Esophagus squamous epithelium (tissue), 5 donors: ENCODE results near the gene NKIRAS1. TPM values are rescaled to one million over a fixed set of nuclear protein-coding genes. Genes with fewer than 3 reads are reported as not detected.

ENCODE experiments used
- DNase-seq: peaks from one replicate; lab custom pipeline; 2025; lab: John Stamatoyannopoulos, UW
- H3K27ac ChIP-seq, 4 donors: fragments of 200-600 bp; sonication (generic); one replicate each; pipeline ENCODE4 v1.5.1; 2016 to 2019; ENCODE audit warnings: mild to moderate bottlenecking in 1 of 4
- H3K27me3 ChIP-seq, 4 donors: fragments of 200-600 bp; sonication (generic); 1 replicate in 3 of 4; 2 replicates in 1 of 4; pipeline versions ENCODE4 v1.5.1 to v1.6.0; 2017 to 2021; ENCODE audit warnings: antibody characterized with exemption in 1 of 4
- H3K36me3 ChIP-seq, 3 donors: fragments of 200-600 bp; sonication (generic); one replicate each; pipeline ENCODE4 v1.5.1; 2016 to 2019
- H3K4me1 ChIP-seq, 3 donors: fragments of 200-600 bp; sonication (generic); one replicate each; pipeline ENCODE4 v1.5.1; 2017 to 2019
- H3K4me3 ChIP-seq, 4 donors: fragments of 200-600 bp; sonication (generic); 1 replicate in 3 of 4; 2 replicates in 1 of 4; pipeline ENCODE4 v1.5.1; 2016 to 2019; ENCODE audit warnings: mild to moderate bottlenecking in 2 of 4, moderate library complexity in 1 of 4
- H3K9me3 ChIP-seq, 3 donors: fragments of 200-600 bp; sonication (generic); one replicate each; pipeline ENCODE4 v1.5.1; 2016 to 2019
- CTCF ChIP-seq, 6 experiments: fragments of 450-650 bp in 4 of 6; fragments of 200-600 bp in 2 of 6; sonication (generic) in 2 of 6; IDR thresholded peaks; one replicate each; pipeline ENCODE4 v1.5.1; 2016 to 2019; ENCODE audit warnings: antibody characterized with exemption in 6 of 6, mild to moderate bottlenecking in 4 of 6, moderate library complexity in 4 of 6
- POLR2A ChIP-seq, 4 donors: fragments of 450-650 bp; IDR thresholded peaks; one replicate each; pipeline ENCODE4 v1.6.1; 2017; ENCODE audit warnings: antibody characterized with exemption in 4 of 4, mild to moderate bottlenecking in 4 of 4, moderate library complexity in 3 of 4
- WGBS, 2 donors: methylation state at CpG; one replicate each; pipeline ENCODE4 v1.1.5; 2018; 5-methylcytosine and 5-hydroxymethylcytosine counted together
- intact Hi-C: fragments of 100-400 bp; cut with DNase I; formaldehyde crosslinking; loops from one replicate; pipeline ENCODE4 v1.15.0; 2022
- total RNA-seq, 4 donors: library from RNA; depleted of rRNA; stranded (reverse); fragments of >200 nt; gene quantifications; one replicate each; pipeline ENCODE4 v1.1.0, GENCODE V29; 2016
- donor health status: DM: yes; HTN: yes; CAD: no.

The NKIRAS1 gene
- total RNA-seq, 4 donors from 2014 or later = 5.9 to 11.1 (median 8.4) TPM

- H3K27ac ChIP-seq = no peak overlapping the region
- WGBS, 2 donors = 94 to 97% methylated on average over 3 of the region's 3 CpGs
- H3K4me3 ChIP-seq = no peak overlapping the region
- DNase-seq = no peak
- no peaks in the 10 kb centered on the region for H3K36me3 ChIP-seq
- H3K4me1 ChIP-seq = peaks cover 0 to 11% (median 0%) of the 10 kb centered on the region in 3 donors
- intact Hi-C loops = no loop called here
- no peaks in the 10 kb centered on the region for H3K9me3 ChIP-seq
- TF ChIP-seq POLR2A (IDR thresholded peaks at IDR 0.05) (no peak), CTCF (IDR thresholded peaks at IDR 0.05) (no peak)
- no peaks in the 10 kb centered on the region for H3K27me3 ChIP-seq
Observed at GRCh38 chr3:23843869-23844268, 72.9 kb downstream of the NKIRAS1 start.

Other genes starting within 250 kb of the NKIRAS1 start
- 100 to 1,000 TPM in 2 of 4 donors, 10 to 100 TPM in 2; 83.9 to 115 (median 104) TPM for gene UBE2E1, start 111.0 kb downstream of the NKIRAS1 start, total RNA-seq
- 1,000 to 10,000 TPM; 1,560 to 3,130 (median 2,166) TPM for gene RPL15, start 142 bp upstream of the NKIRAS1 start, total RNA-seq
- 10 to 100 TPM; 10.8 to 34.0 (median 11.6) TPM for gene NR1D2, start 28.3 kb upstream of the NKIRAS1 start, total RNA-seq